Natural killer cell (primary cell): ENCODE measurements around the gene GALNT12. TPM values are rescaled to one million over a fixed set of nuclear protein-coding genes. Genes with fewer than 3 reads are reported as not detected.

Experiments
- ATAC-seq, 3 donors: fragments of 150-1000 bp in 2 of 3; fragments of 200-7000 bp in 1 of 3; cut with Tn5 transposase; 1 replicate in 1 of 3; 2 replicates in 2 of 3; pipeline ENCODE4 v1.10.0; 2021; ENCODE audit warnings: mild to moderate bottlenecking in 2 of 3, moderate library complexity in 2 of 3
- DNase-seq, 2 donors: peaks; one replicate each; pipeline versions ENCODE4 v3.0.0 to v3.0.0-alpha.2; 2013 to 2021; ENCODE audit warnings: mixed read lengths in 1 of 2
- H3K27ac ChIP-seq: one replicate; pipeline ENCODE4 v1.5.1; 2013; ENCODE audit warnings: mild to moderate bottlenecking, low read length
- H3K27me3 ChIP-seq: one replicate; pipeline ENCODE4 v1.6.1; 2013; ENCODE audit warnings: low read length; ENCODE audit not compliant: control insufficient read depth, insufficient read depth
- H3K36me3 ChIP-seq: one replicate; pipeline ENCODE4 v1.6.1; 2013; ENCODE audit warnings: low read length; ENCODE audit not compliant: control insufficient read depth, insufficient read depth
- H3K4me1 ChIP-seq: one replicate; pipeline ENCODE4 v1.6.1; 2013; ENCODE audit warnings: low read length; ENCODE audit not compliant: control insufficient read depth, insufficient read depth
- H3K4me3 ChIP-seq: one replicate; pipeline ENCODE4 v1.5.1; 2013; ENCODE audit warnings: low read length
- H3K9me3 ChIP-seq: one replicate; pipeline ENCODE4 v1.6.1; 2013; ENCODE audit warnings: low read length; ENCODE audit not compliant: control insufficient read depth, insufficient read depth
- H3K27ac Mint-ChIP-seq, 2 donors: one replicate each; pipeline ENCODE4 v1.8.0; 2022; ENCODE audit warnings: mild to moderate bottlenecking in 2 of 2, mixed read lengths in 2 of 2, moderate library complexity in 1 of 2
- H3K27me3 Mint-ChIP-seq, 2 donors: one replicate each; pipeline ENCODE4 v1.8.0; 2022; ENCODE audit warnings: low read depth in 2 of 2, mixed read lengths in 2 of 2
- H3K36me3 Mint-ChIP-seq: one replicate; pipeline ENCODE4 v1.8.0; 2022; ENCODE audit warnings: mixed read lengths
- H3K4me1 Mint-ChIP-seq, 2 donors: one replicate each; pipeline ENCODE4 v1.8.0; 2022; ENCODE audit warnings: mixed read lengths in 2 of 2
- H3K4me3 Mint-ChIP-seq: one replicate; pipeline ENCODE4 v1.8.0; 2022; ENCODE audit warnings: mild to moderate bottlenecking, moderate library complexity, mixed read lengths
- H3K9me3 Mint-ChIP-seq, 2 donors: one replicate each; pipeline ENCODE4 v1.8.0; 2022; ENCODE audit warnings: mixed read lengths in 2 of 2
- WGBS: methylation state at CpG from one replicate; pipeline ENCODE4 v1.1.7; 2013; ENCODE audit warnings: missing lambda C conversion rate; ENCODE audit not compliant: insufficient coverage; 5-methylcytosine and 5-hydroxymethylcytosine counted together
- intact Hi-C: fragments of 100-400 bp; cut with micrococcal nuclease; formaldehyde crosslinking; loops from one replicate; pipeline ENCODE4 v1.14.2; 2022
- total RNA-seq, 4 donors: library from RNA; stranded (reverse); fragments of 120-200 nt in 1 of 4; gene quantifications; one replicate each; pipeline versions ENCODE4 v1.2.3 to v1.2.4, GENCODE V29; 2013 to 2022
- TF ChIP-seq, protein P1 (sequence below): fragments of 200-600 bp; IDR thresholded peaks from one replicate; pipeline ENCODE4 v1.8.0; 2022; ENCODE audit warnings: antibody characterized with exemption

Gene GALNT12
- total RNA-seq, 3 donors from 2014 or later (not counting 1 experiment from before 2014, with no cell fraction given), result 9.1 to 9.4 (median 9.4) TPM

DNA sequence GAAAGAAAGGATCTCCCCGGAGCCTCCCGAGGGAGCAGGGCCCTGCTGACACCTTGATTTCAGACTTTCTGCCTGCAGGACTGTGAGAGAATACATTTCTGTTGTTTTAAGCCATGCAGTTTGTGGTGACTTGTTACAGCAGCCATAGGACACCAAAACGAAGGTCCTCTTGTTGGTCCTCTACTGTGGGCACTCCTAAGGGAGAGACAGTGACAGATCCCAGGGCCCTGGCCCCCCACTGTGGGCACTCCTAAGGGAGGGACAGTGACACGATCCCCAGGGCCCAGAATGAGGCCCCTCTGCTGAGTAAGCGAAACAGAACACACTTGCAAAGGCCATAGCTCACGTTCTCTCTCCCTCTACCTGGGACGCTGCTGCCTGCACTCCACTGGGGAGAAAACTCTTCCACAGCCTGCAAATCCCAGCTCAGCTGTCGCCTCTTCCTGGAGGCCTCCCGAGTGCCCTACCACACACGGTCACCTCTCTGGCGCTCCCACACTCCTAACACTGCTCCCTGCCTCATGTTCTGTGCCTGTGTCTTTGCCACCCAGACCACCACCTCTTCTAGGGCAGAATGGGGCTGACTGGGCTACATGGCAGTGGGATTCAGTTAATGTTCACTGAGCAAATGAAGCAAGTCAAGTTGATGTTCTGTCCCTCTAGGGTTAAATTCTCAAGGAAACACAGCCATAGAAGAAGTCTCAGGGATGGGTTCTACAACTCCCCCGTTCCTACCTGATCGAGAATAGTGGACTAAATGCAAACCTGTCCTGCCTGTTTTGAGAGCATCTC lies 34.9 kb upstream of the GALNT12 start:
- ATAC-seq (no peak), DNase-seq (no peak)
- Mint-ChIP-seq H3K4me3 (no peak overlapping the region), H3K27me3 (no peaks in the 10 kb centered on the region), H3K36me3 (peaks cover 6% of the 10 kb centered on the region), H3K9me3 (no peaks in the 10 kb centered on the region), H3K4me1 (peaks cover 0 to 7% of the 10 kb centered on the region in 2 donors), H3K27ac (no peak overlapping the region)
- intact Hi-C loops, result loop anchor here (10.0 kb wide), 1 partner anchor 238 kb away; no protein-coding TSS in a partner anchor
- 91% methylated on average over 13 of the region's 13 CpGs for WGBS
- TF ChIP-seq, protein P1, sequence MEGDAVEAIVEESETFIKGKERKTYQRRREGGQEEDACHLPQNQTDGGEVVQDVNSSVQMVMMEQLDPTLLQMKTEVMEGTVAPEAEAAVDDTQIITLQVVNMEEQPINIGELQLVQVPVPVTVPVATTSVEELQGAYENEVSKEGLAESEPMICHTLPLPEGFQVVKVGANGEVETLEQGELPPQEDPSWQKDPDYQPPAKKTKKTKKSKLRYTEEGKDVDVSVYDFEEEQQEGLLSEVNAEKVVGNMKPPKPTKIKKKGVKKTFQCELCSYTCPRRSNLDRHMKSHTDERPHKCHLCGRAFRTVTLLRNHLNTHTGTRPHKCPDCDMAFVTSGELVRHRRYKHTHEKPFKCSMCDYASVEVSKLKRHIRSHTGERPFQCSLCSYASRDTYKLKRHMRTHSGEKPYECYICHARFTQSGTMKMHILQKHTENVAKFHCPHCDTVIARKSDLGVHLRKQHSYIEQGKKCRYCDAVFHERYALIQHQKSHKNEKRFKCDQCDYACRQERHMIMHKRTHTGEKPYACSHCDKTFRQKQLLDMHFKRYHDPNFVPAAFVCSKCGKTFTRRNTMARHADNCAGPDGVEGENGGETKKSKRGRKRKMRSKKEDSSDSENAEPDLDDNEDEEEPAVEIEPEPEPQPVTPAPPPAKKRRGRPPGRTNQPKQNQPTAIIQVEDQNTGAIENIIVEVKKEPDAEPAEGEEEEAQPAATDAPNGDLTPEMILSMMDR, result no peak
- Histone ChIP-seq H3K9me3 (no peaks in the 10 kb centered on the region), H3K27me3 (no peaks in the 10 kb centered on the region), H3K27ac (no peak overlapping the region), H3K36me3 (peaks cover 16% of the 10 kb centered on the region), H3K4me1 (no peaks in the 10 kb centered on the region), H3K4me3 (no peak overlapping the region)

DNA sequence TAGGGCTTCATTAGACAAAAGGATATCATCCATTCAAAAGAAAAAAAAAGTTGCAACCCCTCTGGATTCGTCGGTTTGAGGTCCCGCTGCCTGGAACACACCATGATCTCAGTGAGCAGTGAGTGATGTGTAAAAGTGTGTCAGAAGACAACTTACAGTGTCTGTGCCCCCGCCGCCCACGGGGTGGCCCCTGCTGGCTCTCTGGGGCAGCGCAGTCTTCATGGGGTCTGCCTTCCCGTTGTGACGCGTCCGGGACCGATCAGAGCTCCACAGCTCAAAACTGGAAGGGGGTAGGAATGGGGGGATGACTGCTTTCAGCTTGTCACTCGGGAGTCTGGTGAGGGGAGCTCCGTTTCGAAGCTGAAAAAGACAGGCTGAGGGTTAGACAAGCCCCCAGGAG lies 33.7 kb upstream of the GALNT12 start:
- no peak overlapping the region for H3K4me3 ChIP-seq
- Mint-ChIP-seq H3K27ac (no peak overlapping the region), H3K9me3 (no peaks in the 10 kb centered on the region), H3K36me3 (peaks cover 6% of the 10 kb centered on the region), H3K4me1 (peaks cover 0 to 7% of the 10 kb centered on the region in 2 donors), H3K27me3 (no peaks in the 10 kb centered on the region), H3K4me3 (no peak overlapping the region)
- 95% methylated on average over 15 of the region's 15 CpGs for WGBS
- H3K27me3 ChIP-seq, result no peaks in the 10 kb centered on the region
- H3K36me3 ChIP-seq, result peaks cover 11% of the 10 kb centered on the region
- no peak overlapping the region for H3K27ac ChIP-seq
- intact Hi-C loops, result loop anchor here (10.0 kb wide), 1 partner anchor 239 kb away; no protein-coding TSS in a partner anchor
- TF ChIP-seq, protein P1, result no peak
- no peaks in the 10 kb centered on the region for H3K4me1 ChIP-seq
- DNase-seq, result no peak
- no peaks in the 10 kb centered on the region for H3K9me3 ChIP-seq
- no peak for ATAC-seq

DNA sequence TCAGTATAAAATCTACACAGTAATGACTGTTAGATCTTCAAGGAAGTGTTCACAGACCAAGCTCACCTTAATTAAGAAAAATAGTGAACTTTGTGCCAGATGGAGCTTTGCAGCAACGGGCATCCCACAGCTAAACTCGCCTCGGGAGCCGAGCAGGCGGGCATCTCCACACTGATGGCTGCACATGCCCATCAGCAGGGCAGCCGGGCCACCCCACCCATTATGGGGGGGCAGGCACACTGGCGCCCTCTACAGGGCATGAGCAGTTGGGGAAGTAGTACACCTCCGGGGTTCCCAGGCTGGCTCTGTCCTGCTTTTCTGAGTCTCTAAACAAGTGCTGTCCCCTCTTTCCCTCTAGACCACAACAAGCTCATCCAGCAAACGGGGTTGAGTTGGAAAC lies 32.7 kb upstream of the GALNT12 start:
- intact Hi-C loops, result loop anchor here (10.0 kb wide), 1 partner anchor 240 kb away; no protein-coding TSS in a partner anchor
- no peaks in the 10 kb centered on the region for H3K27me3 ChIP-seq
- no peak overlapping the region for H3K27ac ChIP-seq
- no peaks in the 10 kb centered on the region for H3K9me3 ChIP-seq
- WGBS, result 90% methylated on average over 9 of the region's 9 CpGs
- Mint-ChIP-seq H3K4me3 (no peak overlapping the region), H3K36me3 (peaks cover 6% of the 10 kb centered on the region), H3K27me3 (no peaks in the 10 kb centered on the region), H3K27ac (no peak overlapping the region), H3K9me3 (no peaks in the 10 kb centered on the region), H3K4me1 (peaks cover 0 to 7% of the 10 kb centered on the region in 2 donors)
- H3K4me3 ChIP-seq, result no peak overlapping the region
- ATAC-seq (peak in 1 of 3 donors; percentile 46), DNase-seq (peak in 1 of 2 donors; percentile 53)
- peaks cover 11% of the 10 kb centered on the region for H3K36me3 ChIP-seq
- TF ChIP-seq, protein P1, result peak; percentile 33
- H3K4me1 ChIP-seq, result no peaks in the 10 kb centered on the region
